HG03095 (cell line): Measurements from ENCODE around the gene PPME1.

Experiments
- ATAC-seq: cut with Tn5 transposase; IDR thresholded peaks from one replicate; pipeline ENCODE4 v1.9.1; 2021; ENCODE audit warnings: moderate library complexity; ENCODE audit not compliant: unreplicated experiment

The PPME1 gene

DNA sequence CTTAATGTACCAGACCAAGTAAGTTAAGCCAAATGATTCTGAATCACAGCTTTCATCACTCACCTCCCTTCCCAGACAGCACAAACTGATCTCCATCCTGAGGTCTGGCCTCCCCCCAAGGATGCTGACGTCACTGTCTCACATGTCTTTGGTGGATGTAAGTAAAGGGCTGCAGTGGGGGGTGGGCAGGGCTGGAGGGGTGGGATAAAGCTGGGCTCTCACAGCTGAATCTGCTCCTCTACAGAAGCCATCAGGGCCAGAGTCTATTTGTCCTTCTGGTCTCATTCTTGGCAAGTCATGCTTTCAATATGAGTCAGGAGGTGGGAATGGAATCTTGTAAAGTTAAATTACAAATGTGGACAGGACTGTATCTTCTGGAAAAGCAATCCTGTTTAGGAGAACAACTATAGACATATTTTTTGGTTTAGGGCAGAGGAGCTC lies 107.7 kb downstream of the PPME1 start:
- no peak for ATAC-seq

DNA sequence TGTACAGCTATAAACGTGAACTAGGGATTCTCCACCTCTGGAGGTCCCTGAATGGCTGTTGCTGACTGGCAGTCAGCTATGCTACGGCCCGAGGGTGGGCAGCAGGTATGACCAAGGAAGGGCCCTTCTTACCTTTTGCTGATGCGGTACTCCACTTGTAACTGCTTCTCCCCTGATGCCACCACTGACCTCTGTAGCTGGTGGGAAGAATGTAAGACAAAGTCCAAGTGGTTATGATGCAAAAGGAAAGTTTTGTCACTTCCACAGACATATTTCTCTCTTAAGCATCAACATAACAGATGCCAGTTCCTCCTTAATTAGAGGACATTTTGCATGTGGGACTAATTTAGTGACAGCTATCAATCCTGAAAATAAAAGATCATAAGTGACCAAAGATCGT lies 108.2 kb downstream of the PPME1 start:
- no peak for ATAC-seq

DNA sequence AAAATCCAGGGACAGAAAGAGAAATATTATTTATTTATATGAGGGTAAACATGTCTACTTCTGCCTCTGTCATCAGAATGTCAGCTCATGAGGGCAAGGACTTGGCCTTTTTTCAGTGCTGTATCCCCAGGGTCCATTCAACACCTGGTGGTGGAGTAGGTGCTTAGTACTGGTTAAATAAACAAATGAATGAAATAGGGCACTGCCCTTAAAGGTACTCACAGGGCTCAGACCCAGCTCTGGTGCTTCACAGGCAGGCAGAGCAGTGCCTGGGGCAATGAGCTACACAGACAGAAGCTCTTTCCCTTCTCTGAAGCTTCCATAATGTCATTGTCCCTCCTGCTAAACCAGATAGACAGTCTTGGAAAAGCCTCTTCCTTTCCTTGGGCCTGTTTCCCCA lies 109.4 kb downstream of the PPME1 start:
- ATAC-seq, result no peak

DNA sequence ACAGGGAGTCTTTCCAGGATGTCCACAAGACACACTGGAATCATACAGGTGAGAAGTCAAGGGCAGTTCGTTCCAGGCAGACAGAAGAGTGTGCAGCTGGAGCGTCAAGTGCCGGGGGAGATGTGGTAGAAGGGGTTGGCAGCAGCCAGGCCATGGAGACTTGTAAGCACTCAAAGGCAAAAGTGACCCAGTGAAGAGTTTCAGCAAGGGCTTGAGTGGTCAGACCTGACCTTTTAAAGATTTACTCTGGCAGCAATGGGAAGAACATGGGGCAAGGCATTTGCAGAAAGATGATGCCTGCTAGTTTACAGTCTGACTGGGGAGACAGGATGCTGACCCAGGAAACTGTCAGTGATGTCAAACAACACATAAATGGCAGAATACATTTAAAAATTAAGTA lies 111.3 kb downstream of the PPME1 start:
- no peak for ATAC-seq

DNA sequence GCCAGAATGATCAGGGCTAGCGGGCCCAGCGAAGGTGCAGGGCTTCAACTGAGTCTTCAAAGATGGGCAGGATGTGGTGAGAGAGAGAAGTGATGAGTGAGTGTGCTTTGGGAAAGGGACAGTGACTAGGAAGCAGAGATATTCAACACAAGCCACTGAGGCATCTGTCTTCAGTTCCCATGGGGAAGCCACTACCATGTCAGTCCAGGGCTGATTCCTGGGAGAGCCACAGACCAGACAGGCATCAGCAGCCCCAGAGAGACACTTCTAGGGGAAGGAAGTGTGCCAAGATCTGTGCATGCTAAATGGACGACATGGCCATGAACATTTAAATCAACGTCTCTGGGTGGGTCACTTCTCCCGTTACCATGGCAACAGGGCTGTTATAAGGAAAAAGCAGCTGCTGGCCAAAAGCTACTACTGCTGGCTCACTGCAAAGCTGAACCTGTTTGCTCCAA lies 111.9 kb downstream of the PPME1 start:
- no peak for ATAC-seq

DNA sequence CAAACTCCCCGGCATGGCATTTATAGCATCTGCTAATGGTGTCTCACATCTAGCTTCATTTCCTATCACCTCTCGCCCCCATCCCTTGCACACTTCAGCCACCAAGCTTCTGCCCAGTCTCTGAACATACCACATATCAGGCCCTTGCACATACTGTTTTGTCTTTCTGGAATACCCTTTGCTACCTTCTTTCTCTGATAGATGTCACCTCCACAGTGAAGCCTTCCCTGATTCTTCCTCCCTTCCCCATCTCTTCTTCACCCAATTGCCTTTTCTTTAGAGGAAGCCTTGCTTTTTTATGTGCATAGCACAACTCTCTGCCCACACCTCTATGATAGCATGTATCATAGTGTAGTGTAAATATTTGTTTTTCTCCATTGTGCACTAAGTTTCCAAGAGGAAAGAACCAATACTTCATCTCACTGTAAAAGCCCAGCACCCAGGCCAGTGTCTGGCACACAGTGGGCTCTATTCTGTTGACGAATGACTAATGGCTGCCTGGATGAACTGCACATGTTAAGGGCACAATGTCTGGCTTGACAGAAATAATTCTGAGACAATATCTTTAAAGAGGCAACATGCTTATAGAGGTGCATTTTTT lies 112.6 kb downstream of the PPME1 start:
- no peak for ATAC-seq

DNA sequence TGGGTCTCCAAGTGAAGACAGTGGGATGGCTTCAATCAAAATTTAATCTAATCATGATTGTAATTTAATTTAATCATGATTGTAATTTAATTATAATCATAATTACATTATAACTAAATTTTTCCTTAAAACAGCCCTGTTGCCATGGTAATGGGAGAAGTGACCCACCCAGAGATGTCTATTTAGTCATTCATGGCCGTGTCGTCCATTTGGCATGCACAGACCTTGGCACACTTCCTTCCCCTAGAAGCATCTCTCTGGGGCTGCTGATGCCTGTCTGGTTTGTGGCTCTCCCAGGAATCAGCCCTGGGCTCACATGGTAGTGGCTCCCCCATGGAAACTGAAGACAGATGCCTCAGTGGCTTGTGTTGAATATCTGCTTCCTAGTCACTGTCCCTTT lies 113.4 kb downstream of the PPME1 start:
- no peak for ATAC-seq

DNA sequence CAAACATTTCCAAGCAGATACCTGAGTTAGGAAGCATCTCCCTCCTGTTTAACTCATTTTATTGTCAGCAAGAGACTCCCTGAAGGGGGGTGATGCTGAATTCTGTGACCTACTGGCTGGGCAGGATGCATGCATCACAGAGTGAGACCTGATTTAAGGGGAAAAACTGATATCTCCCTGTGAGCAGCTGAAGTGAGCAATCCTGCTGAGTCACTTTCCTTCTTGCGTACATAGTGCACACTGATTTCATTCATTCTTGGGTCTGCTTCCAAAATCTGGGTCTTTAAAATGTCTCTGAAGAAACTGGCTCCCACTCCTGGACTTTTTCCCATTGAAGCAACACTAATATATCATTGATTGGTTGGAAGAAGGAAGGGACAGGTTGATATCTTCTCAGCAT lies 117.1 kb downstream of the PPME1 start:
- no peak for ATAC-seq

DNA sequence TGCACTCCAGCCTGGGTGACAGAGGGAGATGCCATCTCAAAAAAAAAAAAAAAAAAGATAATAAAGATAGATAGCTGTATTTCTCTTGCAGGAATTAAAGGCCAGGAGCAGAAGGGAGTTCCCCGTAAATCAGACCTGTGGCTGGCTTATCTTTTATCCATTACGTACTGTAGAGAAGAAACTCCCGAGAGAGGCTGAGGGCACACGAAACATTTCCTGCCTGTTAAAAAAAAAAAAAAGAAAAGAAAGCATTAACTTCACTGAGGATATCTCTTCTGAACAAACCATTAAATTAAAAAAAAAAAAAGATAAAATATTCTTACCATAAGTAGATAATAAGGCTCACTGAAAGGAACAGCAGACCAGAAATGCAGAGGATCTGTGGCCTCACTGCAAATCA lies 117.8 kb downstream of the PPME1 start:
- no peak for ATAC-seq

DNA sequence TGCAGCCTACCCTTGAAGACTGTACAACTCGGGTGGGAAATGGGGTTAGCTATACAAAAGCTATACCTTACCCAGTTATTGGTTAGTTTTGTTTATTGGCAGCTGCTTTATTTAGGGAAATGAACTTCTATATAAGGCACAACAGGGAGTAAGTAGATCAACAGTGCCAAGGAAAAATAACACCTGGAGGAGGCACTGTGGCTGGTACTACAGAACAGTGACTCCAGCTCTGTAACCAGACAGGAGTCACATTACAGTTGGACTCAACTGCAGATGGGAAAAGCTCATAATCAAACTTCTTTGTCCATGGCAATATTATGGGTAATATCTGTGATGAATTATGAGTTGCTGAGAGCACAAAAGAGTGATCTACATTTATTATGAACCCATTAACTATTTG lies 126.4 kb downstream of the PPME1 start:
- ATAC-seq, result no peak

DNA sequence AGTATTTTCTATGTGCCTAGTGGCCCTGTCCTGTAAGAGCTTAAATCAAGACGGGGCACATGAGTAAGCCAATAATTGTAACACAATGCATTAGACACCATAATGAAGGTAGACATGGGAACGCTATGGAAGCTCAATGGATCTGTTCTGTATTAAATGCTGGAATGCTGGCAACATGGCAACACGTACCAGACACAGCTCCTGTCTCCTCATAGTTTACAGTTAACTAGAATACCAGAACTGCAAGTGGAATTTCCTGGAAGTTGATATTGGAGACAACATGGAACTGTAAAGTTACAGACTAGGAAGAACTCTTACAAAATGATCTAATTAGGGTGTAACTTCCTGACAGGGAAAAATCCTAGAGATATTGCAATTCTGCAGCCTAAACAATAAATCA lies 127.9 kb downstream of the PPME1 start:
- ATAC-seq, result no peak
